Prostate gland (tissue), 2 donors: ENCODE data around the gene ANXA1.

Source experiments
- CTCF ChIP-seq, 4 experiments: fragments of 200-600 bp in 2 of 4; fragments of 450-650 bp in 2 of 4; sonication (generic) in 2 of 4; IDR thresholded peaks; 1 replicate in 3 of 4; 2 replicates in 1 of 4; pipeline ENCODE4 v1.5.1; 2016 to 2019; ENCODE audit warnings: antibody characterized with exemption in 4 of 4, mild to moderate bottlenecking in 2 of 4, moderate library complexity in 2 of 4
- POLR2A ChIP-seq: fragments of 450-650 bp; IDR thresholded peaks from one replicate; pipeline ENCODE4 v1.6.1; 2016; ENCODE audit warnings: antibody characterized with exemption, mild to moderate bottlenecking

GRCh38 chr9:73167614-73168013, 15.9 kb downstream of the ANXA1 start:
- TF ChIP-seq CTCF (IDR thresholded peaks at IDR 0.05) (no peak), POLR2A (no peak)
